SK-N-SH treated with all-trans-retinoic acid at 6 μM for 48 hours (cell line): ENCODE results near the gene PAFAH1B1.

Experiments
- ATAC-seq: fragments of 200-7000 bp; cut with Tn5 transposase; 3 replicates; pipeline ENCODE4 v1.9.1; 2020; ENCODE audit warnings: mild to moderate bottlenecking, moderate library complexity
- ARNTL ChIP-seq: fragments of 450-650 bp; formaldehyde crosslinking; IDR thresholded peaks from 2 replicates; pipeline ENCODE4 v1.5.0; 2020; ENCODE audit warnings: low read depth, mild to moderate bottlenecking, moderate library complexity, borderline replicate concordance
- BACH2 ChIP-seq: fragments of 250-450 bp; sonication (Bioruptor Pico); IDR thresholded peaks from 2 replicates; pipeline ENCODE4 v1.9.0; 2021; ENCODE audit warnings: mild to moderate bottlenecking, borderline replicate concordance
- CREB5 ChIP-seq: fragments of 250-450 bp; sonication (Bioruptor Pico); IDR thresholded peaks from 2 replicates; pipeline ENCODE4 v1.5.1; 2020; ENCODE audit warnings: low read depth, mild to moderate bottlenecking, moderate library complexity
- GLIS3 ChIP-seq: fragments of 250-450 bp; sonication (Bioruptor Pico); IDR thresholded peaks from 2 replicates; pipeline ENCODE4 v1.5.0; 2020; ENCODE audit warnings: mild to moderate bottlenecking, moderate library complexity
- ISL1 ChIP-seq: fragments of 250-450 bp; sonication (Bioruptor Pico); IDR thresholded peaks from 2 replicates; pipeline ENCODE4 v2.1.2; 2022; ENCODE audit warnings: mild to moderate bottlenecking, moderate library complexity
- OSR1 ChIP-seq: fragments of 250-450 bp; sonication (Bioruptor Pico); IDR thresholded peaks from 2 replicates; pipeline ENCODE4 v1.8.0; 2022; ENCODE audit warnings: moderate library complexity, mild to moderate bottlenecking, inconsistent platforms
- PATZ1 ChIP-seq: fragments of 250-450 bp; sonication (Bioruptor Pico); IDR thresholded peaks from 2 replicates; pipeline ENCODE4 v1.8.0; 2020; ENCODE audit warnings: mild to moderate bottlenecking, moderate library complexity, borderline replicate concordance
- PPARA ChIP-seq: fragments of 250-450 bp; sonication (Bioruptor Pico); IDR thresholded peaks from 2 replicates; pipeline ENCODE4 v1.5.0; 2020; ENCODE audit warnings: mild to moderate bottlenecking, borderline replicate concordance
- RARB ChIP-seq: fragments of 250-450 bp; sonication (Bioruptor Pico); IDR thresholded peaks from 2 replicates; pipeline ENCODE4 v1.8.0; 2021; ENCODE audit warnings: mild to moderate bottlenecking, moderate library complexity
- SNAI2 ChIP-seq: fragments of 250-450 bp; sonication (Bioruptor Pico); IDR thresholded peaks from 2 replicates; pipeline ENCODE4 v1.5.0; 2020; ENCODE audit warnings: mild to moderate bottlenecking, moderate library complexity
- TCF4 ChIP-seq: fragments of 250-450 bp; sonication (Bioruptor Pico); IDR thresholded peaks from 2 replicates; pipeline ENCODE4 v1.8.0; 2021; ENCODE audit warnings: mild to moderate bottlenecking, moderate library complexity, borderline replicate concordance
- TOX ChIP-seq: fragments of 250-450 bp; sonication (Bioruptor Pico); IDR thresholded peaks from 2 replicates; pipeline ENCODE4 v1.8.0; 2021; ENCODE audit warnings: mild to moderate bottlenecking, moderate library complexity, borderline replicate concordance
- TSHZ2 ChIP-seq: fragments of 250-450 bp; sonication (Bioruptor Pico); IDR thresholded peaks from 2 replicates; pipeline ENCODE4 v1.5.0; 2020; ENCODE audit warnings: mild to moderate bottlenecking, moderate library complexity
- ZC3H10 ChIP-seq: fragments of 250-450 bp; sonication (Bioruptor Pico); IDR thresholded peaks from 2 replicates; pipeline ENCODE4 v1.5.1; 2021; ENCODE audit warnings: mild to moderate bottlenecking, moderate library complexity
- ZFP3 ChIP-seq: fragments of 250-450 bp; sonication (Bioruptor Pico); IDR thresholded peaks from 2 replicates; pipeline ENCODE4 v1.5.0; 2020; ENCODE audit warnings: mild to moderate bottlenecking, moderate library complexity
- ZFP30 ChIP-seq: fragments of 450-650 bp; formaldehyde crosslinking; IDR thresholded peaks from 2 replicates; pipeline ENCODE4 v1.5.0; 2022; ENCODE audit warnings: mild to moderate bottlenecking, moderate library complexity
- ZNF70 ChIP-seq: fragments of 450-650 bp; formaldehyde crosslinking; IDR thresholded peaks from 2 replicates; pipeline ENCODE4 v1.5.0; 2020; ENCODE audit warnings: mild to moderate bottlenecking, moderate library complexity
- ZNF8 ChIP-seq: fragments of 450-650 bp; formaldehyde crosslinking; IDR thresholded peaks from 2 replicates; pipeline ENCODE4 v1.5.0; 2020; ENCODE audit warnings: mild to moderate bottlenecking, moderate library complexity
- TF ChIP-seq, protein P1 (sequence below): fragments of 250-450 bp; sonication (Bioruptor Pico); IDR thresholded peaks from 2 replicates; pipeline ENCODE4 v1.8.0; 2021; ENCODE audit warnings: low read depth, mild to moderate bottlenecking, moderate library complexity, borderline replicate concordance
- TF ChIP-seq, protein P2 (sequence below): fragments of 250-450 bp; sonication (Bioruptor Pico); IDR thresholded peaks from 2 replicates; pipeline ENCODE4 v1.5.1; 2021; ENCODE audit warnings: mild to moderate bottlenecking, moderate library complexity

The PAFAH1B1 gene

GRCh38 chr17:2713881-2714280 is 120.4 kb downstream of the PAFAH1B1 start:
- no peak for TF ChIP-seq PATZ1 (CRISPR knock-in tag)
- TF ChIP-seq TOX (CRISPR knock-in tag), result no peak
- no peak for TF ChIP-seq BACH2 (CRISPR knock-in tag)
- TF ChIP-seq ZNF8 (CRISPR knock-in tag), result no peak
- TF ChIP-seq ZC3H10 (CRISPR knock-in tag), result no peak
- TF ChIP-seq TCF4 (CRISPR knock-in tag), result no peak
- TF ChIP-seq TSHZ2 (CRISPR knock-in tag), result no peak
- TF ChIP-seq ISL1 (CRISPR knock-in tag), result no peak
- TF ChIP-seq SNAI2 (CRISPR knock-in tag), result no peak
- TF ChIP-seq, protein P1, sequence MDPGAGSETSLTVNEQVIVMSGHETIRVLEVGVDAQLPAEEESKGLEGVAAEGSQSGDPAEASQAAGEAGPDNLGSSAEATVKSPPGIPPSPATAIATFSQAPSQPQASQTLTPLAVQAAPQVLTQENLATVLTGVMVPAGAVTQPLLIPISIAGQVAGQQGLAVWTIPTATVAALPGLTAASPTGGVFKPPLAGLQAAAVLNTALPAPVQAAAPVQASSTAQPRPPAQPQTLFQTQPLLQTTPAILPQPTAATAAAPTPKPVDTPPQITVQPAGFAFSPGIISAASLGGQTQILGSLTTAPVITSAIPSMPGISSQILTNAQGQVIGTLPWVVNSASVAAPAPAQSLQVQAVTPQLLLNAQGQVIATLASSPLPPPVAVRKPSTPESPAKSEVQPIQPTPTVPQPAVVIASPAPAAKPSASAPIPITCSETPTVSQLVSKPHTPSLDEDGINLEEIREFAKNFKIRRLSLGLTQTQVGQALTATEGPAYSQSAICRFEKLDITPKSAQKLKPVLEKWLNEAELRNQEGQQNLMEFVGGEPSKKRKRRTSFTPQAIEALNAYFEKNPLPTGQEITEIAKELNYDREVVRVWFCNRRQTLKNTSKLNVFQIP (CRISPR knock-in tag), result no peak
- no peak for TF ChIP-seq CREB5
- no peak for TF ChIP-seq OSR1 (CRISPR knock-in tag)
- no peak for TF ChIP-seq ZFP3 (CRISPR knock-in tag)
- TF ChIP-seq RARB (CRISPR knock-in tag), result no peak
- no peak for TF ChIP-seq ARNTL
- TF ChIP-seq ZFP30 (CRISPR knock-in tag), result no peak
- TF ChIP-seq, protein P2, sequence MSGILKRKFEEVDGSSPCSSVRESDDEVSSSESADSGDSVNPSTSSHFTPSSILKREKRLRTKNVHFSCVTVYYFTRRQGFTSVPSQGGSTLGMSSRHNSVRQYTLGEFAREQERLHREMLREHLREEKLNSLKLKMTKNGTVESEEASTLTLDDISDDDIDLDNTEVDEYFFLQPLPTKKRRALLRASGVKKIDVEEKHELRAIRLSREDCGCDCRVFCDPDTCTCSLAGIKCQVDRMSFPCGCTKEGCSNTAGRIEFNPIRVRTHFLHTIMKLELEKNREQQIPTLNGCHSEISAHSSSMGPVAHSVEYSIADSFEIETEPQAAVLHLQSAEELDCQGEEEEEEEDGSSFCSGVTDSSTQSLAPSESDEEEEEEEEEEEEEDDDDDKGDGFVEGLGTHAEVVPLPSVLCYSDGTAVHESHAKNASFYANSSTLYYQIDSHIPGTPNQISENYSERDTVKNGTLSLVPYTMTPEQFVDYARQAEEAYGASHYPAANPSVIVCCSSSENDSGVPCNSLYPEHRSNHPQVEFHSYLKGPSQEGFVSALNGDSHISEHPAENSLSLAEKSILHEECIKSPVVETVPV (CRISPR knock-in tag), result no peak
- no peak for TF ChIP-seq GLIS3 (CRISPR knock-in tag)
- ATAC-seq, result no peak

GRCh38 chr17:2716649-2717048 is 123.2 kb downstream of the PAFAH1B1 start:
- TF ChIP-seq TCF4 (CRISPR knock-in tag), result no peak
- TF ChIP-seq TOX (CRISPR knock-in tag), result no peak
- no peak for TF ChIP-seq ISL1 (CRISPR knock-in tag)
- TF ChIP-seq, all 23 proteins: peak for 0
- ATAC-seq, result no peak

DNA sequence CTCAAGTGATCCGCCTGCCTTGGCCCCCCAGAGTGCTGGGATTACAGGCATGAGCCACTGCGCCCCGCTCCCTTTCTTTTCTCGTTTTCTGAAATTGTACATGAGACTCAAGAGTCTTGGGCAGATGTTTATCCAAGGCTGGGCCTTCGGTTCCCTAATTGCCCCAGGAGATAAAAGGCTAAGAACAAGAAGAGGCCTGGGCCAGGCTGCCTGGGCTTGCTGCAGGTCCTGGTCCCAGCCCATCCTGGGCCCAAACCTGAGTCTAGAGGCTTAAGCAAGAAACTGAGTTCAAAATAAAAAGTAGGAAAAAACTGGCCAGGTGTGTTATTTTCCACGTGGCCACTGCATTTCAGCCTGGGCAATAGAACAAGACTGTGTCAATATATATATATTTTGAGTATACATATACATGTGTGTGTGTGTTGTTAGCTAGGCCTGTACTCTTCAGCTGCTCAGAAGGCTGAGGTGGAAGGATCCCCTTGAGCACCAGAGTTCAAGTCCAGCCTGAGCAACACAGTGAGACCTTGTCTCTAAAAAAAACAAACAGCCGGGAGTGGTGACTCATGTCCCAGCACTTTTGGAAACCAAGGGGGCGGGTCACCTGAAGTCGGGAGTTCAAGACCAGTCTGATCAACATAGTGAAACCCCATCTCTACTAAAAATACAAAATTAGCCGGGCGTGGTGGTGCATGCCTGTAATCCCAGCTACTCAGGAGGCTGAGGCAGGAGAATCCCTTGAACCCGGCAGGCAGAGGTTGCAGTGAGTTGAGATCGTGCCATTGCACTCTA is 124.9 kb downstream of the PAFAH1B1 start:
- no peak for ATAC-seq
- TF ChIP-seq ZNF70 (CRISPR knock-in tag) (no peak), PPARA (CRISPR knock-in tag) (no peak), PATZ1 (CRISPR knock-in tag) (no peak), ISL1 (CRISPR knock-in tag) (no peak), ZNF8 (CRISPR knock-in tag) (no peak), SNAI2 (CRISPR knock-in tag) (no peak), GLIS3 (CRISPR knock-in tag) (no peak)
- TF ChIP-seq, protein P1 (CRISPR knock-in tag), result no peak
